Neural crest cell (in vitro differentiated cells): ENCODE results near the gene API5. TPM values are rescaled to one million over a fixed set of nuclear protein-coding genes. Genes with fewer than 3 reads are reported as not detected.

ENCODE experiments used
- DNase-seq: peaks from one replicate; pipeline ENCODE4 v3.0.0; 2021; ENCODE audit warnings: low read depth, mixed read lengths, low spot score
- H3K27ac Mint-ChIP-seq: one replicate; pipeline ENCODE4 v1.8.0; 2021; ENCODE audit warnings: mild to moderate bottlenecking, mixed read lengths; ENCODE audit not compliant: unreplicated experiment
- H3K27me3 Mint-ChIP-seq: 2 replicates; pipeline ENCODE4 v1.8.0; 2021; ENCODE audit warnings: low read depth, mild to moderate bottlenecking, mixed read lengths
- H3K36me3 Mint-ChIP-seq: 2 replicates; pipeline ENCODE4 v1.8.0; 2021; ENCODE audit warnings: low read depth, mild to moderate bottlenecking, mixed read lengths
- H3K4me1 Mint-ChIP-seq: 2 replicates; pipeline ENCODE4 v1.8.0; 2021; ENCODE audit warnings: mixed read lengths
- H3K4me3 Mint-ChIP-seq: one replicate; pipeline ENCODE4 v1.8.0; 2021; ENCODE audit warnings: mild to moderate bottlenecking, mixed read lengths
- H3K9me3 Mint-ChIP-seq: 2 replicates; pipeline ENCODE4 v1.8.0; 2021; ENCODE audit warnings: mixed read lengths
- long read RNA-seq: library from polyadenylated mRNA; unstranded; transcript quantifications from one replicate; pipeline ENCODE4 v2.0.0, GENCODE V29; 2020
- total RNA-seq: library from RNA; stranded (reverse); gene quantifications from 2 replicates; pipeline ENCODE4 v1.2.1, GENCODE V29; 2021
- TF ChIP-seq, protein P1 (sequence below): fragments of 200-600 bp; sonication (generic); conservative IDR thresholded peaks from 2 replicates; pipeline ENCODE4 v1.5.0; 2021; ENCODE audit warnings: antibody characterized with exemption, mild to moderate bottlenecking

The API5 gene
- total RNA-seq = 166 and 172 TPM in 2 replicates
- long read RNA-seq, transcript API5-201 (14 exons, 3,714 nt) = major isoform, 180 of 476 reads
- long read RNA-seq, transcript API5-203 (15 exons, 2,257 nt) = minor isoform, 5 of 476 reads
- long read RNA-seq, transcript API5-210 (13 exons, 1,760 nt) = minor isoform, 18 of 476 reads
- long read RNA-seq, transcript API5-208 (14 exons, 1,868 nt) = minor isoform, 153 of 476 reads
- long read RNA-seq, partial matches to known transcripts = 33 of 476 reads
- long read RNA-seq, other reads (novel, unspliced or antisense) = 86 of 476 reads

DNA sequence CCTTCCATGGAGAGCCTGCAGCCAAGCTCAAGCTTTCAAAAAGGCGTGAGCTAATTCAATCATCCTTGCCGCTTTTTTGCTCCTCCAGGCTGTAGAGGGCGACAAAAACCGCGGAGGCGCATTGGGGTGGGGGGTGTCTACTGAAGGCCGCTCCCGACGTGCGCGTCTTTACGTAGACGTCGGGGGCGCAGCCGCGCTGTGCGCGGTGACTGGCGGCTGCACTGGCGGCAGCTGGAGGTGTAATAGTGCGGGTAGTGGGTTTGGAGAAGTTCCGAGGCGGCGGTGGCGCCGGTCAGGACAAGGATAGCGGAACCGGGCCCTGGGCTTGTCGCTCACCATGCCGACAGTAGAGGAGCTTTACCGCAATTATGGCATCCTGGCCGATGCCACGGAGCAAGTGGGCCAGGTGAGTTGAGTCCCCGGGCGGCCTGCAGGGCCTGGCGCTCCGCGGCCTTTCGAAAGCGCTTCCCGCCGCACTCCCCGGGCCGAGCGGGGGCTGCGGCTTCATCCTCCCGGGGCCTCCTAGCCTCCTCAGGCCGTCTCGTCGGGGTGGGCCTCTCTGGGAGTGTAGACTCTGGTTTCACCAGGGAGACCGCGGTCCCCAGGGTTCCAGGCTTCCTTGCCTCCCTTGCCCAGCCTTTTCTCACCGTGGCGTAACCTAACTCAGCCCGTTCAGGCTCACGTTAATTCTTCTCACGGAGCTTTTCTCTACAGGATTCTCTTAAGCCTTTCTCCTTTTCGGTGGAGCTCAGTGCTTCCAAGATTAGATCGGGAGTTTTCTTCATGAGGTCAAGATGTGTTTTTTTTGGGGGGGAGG lies at the start of gene API5:
API5 (plus strand) TSS at position 206 of the 817 bp plus-strand sequence; CDS start at position 338, 132 bp downstream.
- DNase-seq = peak; percentile 92
- H3K4me1 Mint-ChIP-seq = peaks cover 37% of the 10 kb centered on the region
- H3K36me3 Mint-ChIP-seq = no peaks in the 10 kb centered on the region
- TF ChIP-seq, protein P1, sequence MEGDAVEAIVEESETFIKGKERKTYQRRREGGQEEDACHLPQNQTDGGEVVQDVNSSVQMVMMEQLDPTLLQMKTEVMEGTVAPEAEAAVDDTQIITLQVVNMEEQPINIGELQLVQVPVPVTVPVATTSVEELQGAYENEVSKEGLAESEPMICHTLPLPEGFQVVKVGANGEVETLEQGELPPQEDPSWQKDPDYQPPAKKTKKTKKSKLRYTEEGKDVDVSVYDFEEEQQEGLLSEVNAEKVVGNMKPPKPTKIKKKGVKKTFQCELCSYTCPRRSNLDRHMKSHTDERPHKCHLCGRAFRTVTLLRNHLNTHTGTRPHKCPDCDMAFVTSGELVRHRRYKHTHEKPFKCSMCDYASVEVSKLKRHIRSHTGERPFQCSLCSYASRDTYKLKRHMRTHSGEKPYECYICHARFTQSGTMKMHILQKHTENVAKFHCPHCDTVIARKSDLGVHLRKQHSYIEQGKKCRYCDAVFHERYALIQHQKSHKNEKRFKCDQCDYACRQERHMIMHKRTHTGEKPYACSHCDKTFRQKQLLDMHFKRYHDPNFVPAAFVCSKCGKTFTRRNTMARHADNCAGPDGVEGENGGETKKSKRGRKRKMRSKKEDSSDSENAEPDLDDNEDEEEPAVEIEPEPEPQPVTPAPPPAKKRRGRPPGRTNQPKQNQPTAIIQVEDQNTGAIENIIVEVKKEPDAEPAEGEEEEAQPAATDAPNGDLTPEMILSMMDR = peak; percentile 75
- peak within 1 kb of the TSS; percentile 93 for H3K4me3 Mint-ChIP-seq
- H3K9me3 Mint-ChIP-seq = no peaks in the 10 kb centered on the region
- H3K27me3 Mint-ChIP-seq = no peaks in the 10 kb centered on the region
- peak within 1 kb of the TSS; percentile 88 for H3K27ac Mint-ChIP-seq

GRCh38 chr11:43267856-43268580 lies 43.8 kb upstream of the API5 start:
- peaks cover 4% of the 10 kb centered on the region for H3K36me3 Mint-ChIP-seq
- H3K4me1 Mint-ChIP-seq = peaks cover 21% of the 10 kb centered on the region
- TF ChIP-seq, protein P1 = no peak
- DNase-seq = no peak
- no peak overlapping the region for H3K27ac Mint-ChIP-seq
- peaks cover 4% of the 10 kb centered on the region for H3K9me3 Mint-ChIP-seq
- H3K27me3 Mint-ChIP-seq = peaks cover 4% of the 10 kb centered on the region
- H3K4me3 Mint-ChIP-seq = no peak overlapping the region

- DNase-seq = no peak
- H3K27ac Mint-ChIP-seq = no peak overlapping the region
- peaks cover 4% of the 10 kb centered on the region for H3K9me3 Mint-ChIP-seq
- H3K36me3 Mint-ChIP-seq = peaks cover 4% of the 10 kb centered on the region
- TF ChIP-seq, protein P1 = no peak
- H3K4me3 Mint-ChIP-seq = no peak overlapping the region
- peaks cover 4% of the 10 kb centered on the region for H3K27me3 Mint-ChIP-seq
- peaks cover 21% of the 10 kb centered on the region for H3K4me1 Mint-ChIP-seq
Measured at GRCh38 chr11:43268786-43269185, 43.0 kb upstream of the API5 start.

- H3K27ac Mint-ChIP-seq = peak overlapping the region; percentile 76
Measured at GRCh38 chr11:43269254-43269918, 42.4 kb upstream of the API5 start.

More at GRCh38 chr11:43269254-43269918, 42.4 kb upstream of the API5 start:
- Mint-ChIP-seq H3K4me3 (no peak overlapping the region), H3K9me3 (peaks cover 4% of the 10 kb centered on the region), H3K4me1 (peaks cover 21% of the 10 kb centered on the region), H3K36me3 (peaks cover 4% of the 10 kb centered on the region), H3K27me3 (no peaks in the 10 kb centered on the region)
- TF ChIP-seq, protein P1 = no peak
- DNase-seq = no peak
